NCI-H2227 (cell line): ENCODE data around the gene DEGS2.

Experiments used
- DNase-seq: peaks from one replicate; lab custom pipeline; 2025; ENCODE audit not compliant: unreplicated experiment; lab: John Stamatoyannopoulos, UW

Gene DEGS2

DNA sequence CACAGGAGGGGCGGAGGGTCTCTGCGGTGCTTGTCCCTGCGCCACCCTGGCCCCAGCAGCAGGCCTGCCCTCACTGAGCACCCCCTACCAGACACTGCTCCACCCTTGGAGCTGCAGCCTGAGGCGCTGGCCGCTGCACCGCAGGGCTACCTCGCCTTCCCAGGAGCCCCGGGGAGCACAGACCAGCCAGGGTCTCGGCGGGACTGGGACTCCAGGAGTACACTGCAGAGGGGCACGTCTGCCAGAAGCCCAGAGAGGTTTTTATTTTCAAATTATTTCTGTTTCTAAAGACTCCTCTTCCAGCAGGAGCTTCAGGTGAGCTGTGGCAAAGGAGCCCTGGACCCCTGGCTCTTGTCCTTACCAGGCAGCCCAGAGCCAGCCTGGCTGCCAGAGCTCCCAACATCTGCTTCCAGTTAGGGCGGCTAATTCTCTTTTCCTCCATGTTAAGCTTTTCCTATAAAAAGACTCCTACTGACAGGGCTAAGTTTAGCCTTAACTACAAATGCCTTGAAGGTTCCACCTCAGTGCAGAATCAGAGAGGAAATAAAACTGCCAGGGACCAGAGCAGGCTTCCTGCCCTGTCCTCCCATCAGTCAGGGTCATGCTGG is 26.4 kb downstream of the DEGS2 start:
- no peak for DNase-seq

DNA sequence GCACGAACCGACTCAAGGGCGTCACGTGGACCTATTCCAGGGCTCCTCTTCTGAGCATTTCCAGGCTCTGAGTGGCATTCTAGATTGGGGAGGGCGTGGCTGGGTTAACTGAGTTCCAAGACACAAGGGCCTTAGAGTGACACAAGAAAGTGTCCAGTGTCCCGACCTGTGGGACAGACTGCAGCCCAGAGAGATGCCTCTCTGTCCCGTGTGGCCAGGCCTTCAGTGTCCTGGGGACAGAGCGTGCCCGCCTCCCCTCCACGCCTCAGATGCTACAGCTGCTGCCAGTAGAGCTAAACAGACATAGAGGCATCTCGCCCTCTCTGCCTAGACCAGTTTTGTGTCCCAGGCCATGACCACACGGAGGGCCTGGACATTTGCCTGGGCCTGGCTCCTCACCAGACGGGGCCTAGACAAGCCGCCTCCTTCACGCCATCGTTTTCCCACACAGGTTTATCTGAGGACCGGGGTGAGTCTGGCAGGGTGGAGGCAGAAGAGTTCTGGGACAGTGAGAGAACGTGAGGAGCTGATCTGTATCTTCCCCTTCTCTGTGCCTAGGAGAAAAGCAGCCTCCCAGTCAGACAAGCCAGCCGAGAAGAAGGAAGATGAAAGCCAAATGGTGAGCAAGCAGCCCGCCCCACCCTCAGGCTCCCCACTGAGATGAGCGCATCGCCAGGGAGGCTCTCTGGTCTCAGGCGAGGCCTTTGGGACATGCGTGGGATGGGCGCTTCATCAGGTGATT is 27.1 kb downstream of the DEGS2 start:
- no peak for DNase-seq

DNA sequence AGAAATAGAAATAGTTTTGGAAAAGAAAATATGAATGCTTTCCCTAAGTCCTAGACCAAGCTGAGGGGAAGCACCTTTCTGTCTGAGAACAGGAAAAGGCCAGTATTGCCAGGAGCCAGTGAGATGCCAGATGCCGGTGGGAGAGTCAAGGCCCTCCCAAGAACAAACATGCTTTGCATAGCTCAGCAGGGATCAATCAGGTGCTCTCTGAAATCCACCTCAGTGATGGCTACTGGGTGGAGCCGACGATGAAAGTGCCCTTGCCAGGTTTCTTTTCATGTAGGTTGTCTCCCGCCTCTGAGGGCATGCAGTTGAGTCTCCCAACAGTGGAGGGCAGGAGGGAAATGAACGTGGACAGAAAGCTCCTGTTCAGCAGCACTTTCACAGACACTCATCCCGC is 28.3 kb downstream of the DEGS2 start:
- DNase-seq = no peak

DNA sequence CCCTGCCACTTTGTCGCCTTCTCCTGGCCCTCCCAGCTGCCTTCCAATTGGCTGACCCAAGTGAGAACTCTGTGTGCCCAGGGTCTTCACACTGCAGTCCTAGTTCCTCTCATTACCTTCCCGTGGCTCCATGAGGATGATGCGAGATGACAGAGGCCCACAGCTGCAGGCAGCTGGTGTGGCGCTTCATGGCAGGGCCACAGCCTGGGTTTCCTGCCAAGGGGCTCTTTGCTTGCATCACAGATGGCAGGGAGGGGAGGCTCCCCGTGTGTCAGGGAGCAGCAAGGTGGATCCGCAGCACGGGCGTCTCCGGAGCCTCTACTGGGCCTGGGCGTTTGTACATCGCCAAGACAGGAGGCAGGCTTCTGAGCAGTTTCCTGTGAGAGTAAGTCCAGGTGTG is 28.9 kb downstream of the DEGS2 start:
- DNase-seq = no peak

DNA sequence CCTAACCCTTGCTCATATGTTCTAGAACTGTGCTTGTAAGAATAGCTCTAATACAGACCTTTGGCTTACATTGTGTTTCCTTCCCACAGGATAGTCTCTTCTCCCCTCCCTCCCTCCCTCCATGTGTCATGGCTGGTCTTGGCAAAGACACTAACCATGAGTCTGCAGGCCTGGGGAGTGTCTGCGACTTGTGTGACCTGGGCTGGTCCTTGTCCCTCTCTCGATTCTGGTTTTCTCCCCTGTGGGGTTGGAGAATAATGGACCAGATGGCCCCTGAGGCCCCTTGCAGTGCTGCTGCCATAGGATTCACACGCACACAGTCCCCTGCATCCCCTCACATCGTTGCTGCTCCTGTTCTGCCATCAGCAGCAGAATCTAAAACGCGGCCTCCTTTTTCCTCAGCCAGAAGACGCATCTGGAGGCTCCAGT is 30.3 kb downstream of the DEGS2 start:
- DNase-seq = no peak

DNA sequence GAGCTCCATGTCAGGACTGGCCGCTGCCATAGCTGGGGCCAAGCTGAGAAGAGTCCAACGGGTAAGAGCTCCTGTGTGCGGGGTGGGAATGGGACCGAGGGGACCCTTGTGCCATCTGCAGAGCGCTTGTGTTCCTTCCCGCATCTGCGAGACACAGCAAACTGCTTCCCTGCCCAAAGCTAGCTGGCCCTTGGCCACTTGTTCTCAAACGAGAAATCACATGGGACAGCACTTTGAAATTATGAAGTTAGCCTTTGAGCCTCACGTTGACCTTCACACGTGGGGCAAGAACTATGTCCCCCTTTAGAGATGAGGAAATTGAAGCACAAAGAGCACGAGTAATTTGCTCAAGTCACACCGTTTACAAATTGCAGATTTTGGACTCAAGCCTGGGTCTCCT is 30.8 kb downstream of the DEGS2 start:
- DNase-seq = no peak

DNA sequence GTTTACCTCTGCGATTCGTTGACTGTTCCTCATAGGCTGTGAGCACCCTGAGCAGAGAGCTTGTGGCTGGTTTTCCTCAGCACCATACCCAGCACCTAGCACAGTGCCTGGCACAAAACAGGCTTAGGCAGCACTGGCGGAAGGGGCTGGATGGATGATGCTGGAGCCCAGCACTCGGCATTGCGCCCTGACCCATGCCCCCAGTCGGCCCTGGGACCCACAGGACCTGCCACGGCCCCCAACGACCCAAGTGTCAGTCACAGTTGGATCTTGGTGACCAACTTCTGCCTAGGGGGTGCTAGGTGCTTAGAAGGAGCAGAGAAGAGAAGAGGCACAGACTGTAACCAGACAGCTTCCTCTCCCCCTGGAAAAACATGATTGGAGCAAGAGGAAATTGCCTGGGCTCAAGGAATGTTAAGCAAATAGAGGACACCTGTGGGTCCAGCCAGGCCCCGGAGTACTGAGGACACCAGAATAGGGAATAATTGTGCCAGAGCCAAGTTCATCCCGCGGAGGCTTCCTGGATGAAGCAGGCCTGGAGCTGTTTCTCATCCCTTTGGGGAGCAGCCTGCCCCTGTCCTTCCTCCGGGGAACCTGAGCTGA is 31.5 kb downstream of the DEGS2 start:
- no peak for DNase-seq

DNA sequence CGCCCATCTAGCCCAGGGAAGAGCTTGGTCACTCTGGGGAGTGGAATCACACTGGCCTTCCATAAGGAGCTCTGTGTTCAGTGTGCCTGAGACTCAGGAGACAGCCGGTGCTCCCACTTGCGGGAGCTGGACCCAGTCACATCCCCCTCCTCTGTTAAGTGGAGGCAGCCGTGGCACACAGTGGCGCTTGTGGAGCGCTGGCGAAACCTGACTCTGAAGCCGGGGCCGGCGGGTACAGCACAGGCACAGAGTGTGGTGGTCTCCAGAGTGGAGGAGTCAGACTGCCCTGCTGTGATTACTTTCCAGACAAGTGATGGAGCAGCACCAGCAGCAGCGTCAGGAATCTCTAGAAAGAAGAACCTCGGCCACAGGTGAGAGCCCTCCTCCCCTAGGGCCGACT is 33.0 kb downstream of the DEGS2 start:
- no peak for DNase-seq

DNA sequence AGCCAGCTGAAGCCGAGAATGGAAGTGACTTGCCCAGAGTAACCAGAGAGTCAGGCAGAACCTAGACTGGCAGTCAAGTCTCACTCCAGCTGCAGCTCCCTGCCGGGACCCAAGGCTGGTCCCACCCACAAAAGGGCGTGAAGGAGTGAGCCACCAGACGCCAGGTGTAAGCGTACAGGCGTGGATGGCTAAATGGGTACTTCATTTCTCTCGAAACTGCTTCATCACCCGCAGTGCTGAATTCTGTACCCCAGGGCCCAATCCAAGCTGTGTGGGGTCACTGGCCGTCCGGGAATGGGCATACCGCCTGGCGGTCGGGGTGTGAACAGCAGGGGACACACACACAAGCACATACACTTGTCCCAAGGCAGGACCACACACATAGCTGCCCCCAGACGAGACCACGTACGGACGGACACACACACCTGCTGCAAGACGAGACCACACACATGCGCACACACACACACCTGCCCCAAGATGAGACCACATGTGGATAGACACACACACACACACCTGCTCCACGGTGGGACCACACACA is 34.8 kb downstream of the DEGS2 start:
- DNase-seq = no peak

DNA sequence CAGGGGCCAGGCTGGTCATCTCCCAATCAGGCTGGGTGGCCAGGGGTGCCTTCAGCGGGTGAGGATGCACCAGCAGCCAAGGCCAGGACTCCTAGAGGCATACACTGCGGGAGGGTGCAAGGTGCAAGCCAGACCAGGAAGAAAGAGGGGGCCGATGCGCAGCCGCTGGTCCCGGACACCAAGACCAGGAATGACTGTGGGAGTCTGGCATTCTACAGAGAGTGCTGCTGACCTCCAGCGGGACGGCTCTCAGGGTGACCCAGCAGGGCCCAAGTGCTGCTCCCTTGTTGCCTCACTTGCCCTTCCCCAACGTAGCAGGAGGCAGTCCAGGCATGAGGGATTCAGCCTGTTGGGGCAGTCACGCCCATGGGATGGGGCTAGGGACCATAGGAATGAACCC is 35.8 kb downstream of the DEGS2 start:
- no peak for DNase-seq

DNA sequence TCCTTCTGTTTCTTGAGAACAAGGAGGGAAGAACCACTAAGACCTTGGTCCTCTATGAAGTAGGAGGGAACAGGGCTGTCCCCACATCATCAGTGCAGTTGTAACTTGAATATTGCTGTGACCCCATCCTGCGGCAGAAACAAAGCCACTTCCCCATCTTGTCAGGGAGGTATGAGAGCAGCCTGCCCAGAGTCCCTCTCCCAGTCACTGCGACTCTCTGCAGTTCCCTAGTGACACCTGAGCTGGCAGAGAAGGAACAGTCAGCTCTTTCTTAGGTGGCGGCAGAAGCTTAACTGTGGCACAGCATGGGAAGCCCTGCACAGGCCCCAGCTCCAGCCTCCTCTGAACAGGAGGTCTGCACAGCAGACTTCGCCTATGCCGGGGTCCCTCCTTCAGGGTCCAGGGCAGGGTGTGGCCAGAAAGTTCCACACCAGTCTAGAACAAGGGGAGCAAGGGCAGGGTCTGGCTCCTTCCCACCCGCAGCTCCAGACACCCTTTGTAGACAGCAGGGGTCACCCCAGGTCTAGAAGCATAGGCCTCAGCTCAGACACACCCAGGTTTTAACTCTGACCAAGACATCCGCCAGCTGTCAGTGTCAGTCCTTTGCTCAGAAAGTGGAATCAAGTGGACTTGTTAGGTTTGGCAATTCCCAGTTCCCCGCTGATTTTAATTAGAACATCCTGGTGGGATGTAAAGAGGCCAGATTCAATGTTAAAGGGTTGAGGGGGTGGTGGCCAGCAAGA is 36.8 kb downstream of the DEGS2 start:
- DNase-seq = no peak

DNA sequence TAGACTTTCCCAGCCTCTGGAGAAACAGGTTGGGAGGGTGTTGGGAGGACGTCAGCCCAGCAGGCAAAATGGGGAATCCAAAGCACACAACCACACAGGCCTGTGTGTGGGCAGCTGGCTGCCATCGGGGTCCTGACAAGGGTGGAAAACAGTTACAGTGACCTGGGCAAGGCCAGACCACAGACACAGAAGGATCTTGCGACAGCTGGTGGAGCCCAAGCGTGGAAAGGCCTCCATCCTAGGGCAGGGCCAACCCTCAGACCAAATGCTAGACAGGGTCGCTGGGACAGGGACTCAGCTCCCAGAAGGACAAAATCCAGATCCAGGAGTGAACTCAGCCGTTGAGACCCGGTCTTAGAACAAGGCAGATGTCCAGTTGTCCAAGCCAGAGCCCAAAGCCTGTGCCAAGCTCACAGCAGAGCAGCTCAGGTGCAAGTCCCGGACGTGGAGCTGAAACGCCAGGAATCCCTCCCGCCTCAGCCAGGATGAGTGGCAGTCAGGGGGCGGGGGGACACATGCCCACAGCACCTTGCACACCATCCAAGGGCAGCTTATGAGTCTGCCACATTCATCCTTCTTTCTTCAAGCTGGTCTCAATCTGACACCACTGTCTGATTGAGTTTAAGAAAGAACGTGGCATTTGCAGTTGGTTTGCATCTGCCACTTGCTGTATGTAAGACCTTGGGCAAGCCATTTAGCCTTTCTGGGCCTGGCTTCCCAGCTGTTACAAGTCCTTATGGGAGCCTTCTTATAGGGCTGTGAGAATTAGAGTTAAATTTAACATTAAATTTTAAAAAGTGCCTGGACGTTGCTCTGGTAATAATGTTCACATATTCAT is 37.6 kb downstream of the DEGS2 start:
- DNase-seq = no peak

DNA sequence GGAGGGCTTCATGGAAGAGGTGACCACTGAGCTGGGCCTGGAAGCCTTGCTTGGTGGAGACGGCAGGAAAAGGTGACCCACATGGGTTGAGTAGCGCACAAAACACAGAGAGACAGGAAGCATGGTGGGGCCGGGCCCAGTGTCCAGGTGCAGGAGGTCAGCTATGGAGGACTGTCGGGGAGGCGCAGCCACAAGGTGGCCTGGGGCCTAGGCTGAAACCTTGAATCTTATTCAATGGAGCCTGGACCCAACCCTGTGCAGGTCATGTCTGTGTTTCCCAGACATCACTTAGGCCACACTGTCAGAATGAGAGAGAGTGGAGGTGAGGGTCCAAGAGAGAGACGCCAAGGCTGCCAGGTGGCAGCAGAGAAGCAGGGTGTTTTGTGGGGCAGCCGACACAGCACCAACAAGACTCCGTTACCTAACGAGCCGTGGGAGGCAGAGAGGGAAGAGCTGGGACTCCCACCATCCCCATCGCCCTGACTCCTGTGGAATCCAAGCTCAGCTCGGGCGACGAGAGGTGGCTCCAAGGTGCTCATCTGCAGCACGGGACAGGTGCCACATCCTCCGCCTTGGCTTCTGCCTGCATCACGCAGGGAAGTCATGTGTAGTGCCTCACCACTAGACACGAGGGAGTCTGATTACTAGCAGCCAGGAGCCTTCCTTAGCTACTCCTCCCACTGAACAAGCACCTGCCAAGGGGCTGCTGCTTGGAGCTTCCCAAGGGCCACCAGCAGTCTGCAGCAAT is 38.7 kb downstream of the DEGS2 start:
- DNase-seq = no peak

DNA sequence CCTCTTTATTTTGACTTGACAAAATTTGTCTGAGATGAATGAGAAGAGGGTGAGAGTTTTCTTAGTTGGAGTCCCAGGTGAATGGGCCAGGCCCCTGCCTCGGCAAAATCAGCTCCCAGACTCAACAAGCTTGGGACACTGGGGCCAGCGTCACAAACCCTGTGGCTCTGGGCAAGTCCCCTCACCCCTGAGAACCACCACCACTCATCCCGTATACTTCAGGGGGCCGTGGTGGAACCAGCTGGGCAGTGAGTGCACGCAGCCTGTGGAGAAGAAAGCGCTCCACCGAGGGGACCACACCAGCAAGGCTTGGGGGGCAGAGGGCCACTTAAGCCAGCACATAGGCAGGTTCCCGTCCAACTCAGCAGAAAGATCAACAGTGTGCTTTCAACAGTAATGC is 40.2 kb downstream of the DEGS2 start:
- DNase-seq = no peak

DNA sequence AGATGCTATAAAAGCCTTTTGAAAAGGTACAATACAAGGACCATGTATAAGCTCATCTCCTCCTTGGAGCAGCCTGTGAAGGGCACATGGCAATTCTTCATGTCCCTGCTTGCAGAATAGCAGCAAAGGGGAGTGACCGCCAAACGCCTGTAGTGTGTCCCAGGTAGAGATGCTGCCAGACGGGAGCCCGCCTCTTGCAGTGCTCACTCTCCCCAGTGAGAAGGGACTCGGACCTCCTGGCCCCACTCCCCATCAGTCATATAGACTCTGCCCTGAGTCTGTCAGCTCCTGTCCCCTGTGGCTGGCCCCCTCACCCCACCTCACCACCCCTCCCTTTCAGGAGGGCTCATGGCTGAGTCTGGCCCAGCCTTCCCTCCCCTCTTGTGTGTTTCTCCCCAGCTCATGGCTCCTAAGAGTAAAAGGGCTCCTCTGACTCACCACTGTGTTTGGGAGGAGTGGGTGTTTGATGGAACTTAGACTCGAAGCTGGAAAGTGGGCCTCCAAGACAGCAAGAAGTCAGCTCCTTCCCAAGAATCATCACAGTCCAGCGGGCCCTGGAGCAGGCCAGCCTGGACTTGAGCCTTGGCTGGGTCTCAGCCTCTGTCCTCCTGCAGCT is 40.9 kb downstream of the DEGS2 start:
- DNase-seq = no peak

DNA sequence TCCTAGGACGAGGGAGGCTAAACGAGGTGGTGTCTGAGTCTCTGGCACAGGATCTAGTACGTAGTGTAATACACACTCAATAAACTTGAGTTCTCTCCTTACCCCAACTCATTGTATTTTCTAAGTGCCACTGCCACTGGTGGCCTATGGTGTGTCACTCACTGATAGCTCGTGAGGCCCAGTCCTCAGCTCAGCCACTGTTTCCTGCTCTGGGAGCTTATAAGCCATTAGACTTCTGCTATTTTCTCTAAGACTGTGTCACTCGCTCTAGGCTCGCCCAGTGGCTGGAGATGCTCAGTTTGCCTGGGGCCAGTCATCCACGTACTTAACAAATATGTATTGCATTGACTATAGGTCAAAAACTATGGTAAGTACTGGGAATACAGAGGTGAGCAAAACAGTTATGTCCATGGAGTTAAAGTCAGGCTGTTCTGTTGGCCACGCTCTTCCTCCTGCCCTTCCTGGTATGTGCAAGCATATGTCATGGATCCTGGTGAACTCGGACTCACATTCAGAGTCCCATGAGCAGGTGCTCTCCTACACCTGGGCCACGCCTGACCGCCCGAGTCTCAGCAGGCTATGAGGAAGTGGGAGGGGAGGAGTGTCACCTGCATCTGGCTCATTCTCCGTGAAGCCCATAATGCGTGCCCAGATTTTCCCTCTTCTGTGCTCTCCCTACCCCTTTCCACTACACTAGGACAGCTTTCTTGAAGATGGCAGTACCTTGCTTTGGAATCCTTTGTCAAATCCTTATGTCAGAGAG is 41.6 kb downstream of the DEGS2 start:
- DNase-seq = no peak

DNA sequence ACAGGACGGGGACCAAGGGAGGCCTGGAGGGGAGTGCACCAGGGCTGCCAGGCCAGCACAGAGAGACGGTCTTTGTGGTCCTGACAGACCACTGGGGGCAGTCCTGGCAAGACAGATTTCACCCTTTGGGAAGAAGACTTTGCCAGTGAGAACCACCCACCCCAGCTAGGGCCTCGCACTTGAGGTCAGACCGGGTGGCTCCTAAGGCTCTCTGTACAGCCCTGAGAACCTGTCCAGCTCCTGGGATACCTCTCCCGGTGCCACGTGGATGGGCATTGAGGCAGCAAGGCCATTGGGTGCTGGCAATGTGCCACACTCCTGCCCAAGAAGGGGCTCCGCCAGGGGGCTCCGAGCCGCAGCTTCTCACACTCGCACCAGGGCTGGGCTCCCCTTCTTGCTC is 42.4 kb downstream of the DEGS2 start:
- no peak for DNase-seq

DNA sequence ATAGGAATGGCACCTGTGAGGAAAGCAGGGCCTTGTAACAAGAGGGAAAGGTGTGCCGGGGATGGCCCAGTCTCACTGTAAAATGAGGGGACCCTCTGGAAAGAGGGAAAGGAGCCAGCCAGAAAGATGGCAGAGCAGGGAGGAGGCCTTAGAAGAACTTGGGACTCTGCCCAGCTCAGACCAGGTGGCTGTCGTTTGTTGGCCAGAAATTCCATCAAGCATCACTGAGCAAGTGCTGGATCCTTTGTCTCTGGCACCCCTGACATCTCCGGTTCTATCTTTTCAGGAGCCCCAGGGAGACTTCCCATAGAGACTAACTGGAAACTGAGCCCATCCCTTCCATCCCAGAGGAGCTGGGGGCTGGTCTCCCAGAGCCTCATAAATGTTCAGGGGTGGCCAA is 43.3 kb downstream of the DEGS2 start:
- no peak for DNase-seq

DNA sequence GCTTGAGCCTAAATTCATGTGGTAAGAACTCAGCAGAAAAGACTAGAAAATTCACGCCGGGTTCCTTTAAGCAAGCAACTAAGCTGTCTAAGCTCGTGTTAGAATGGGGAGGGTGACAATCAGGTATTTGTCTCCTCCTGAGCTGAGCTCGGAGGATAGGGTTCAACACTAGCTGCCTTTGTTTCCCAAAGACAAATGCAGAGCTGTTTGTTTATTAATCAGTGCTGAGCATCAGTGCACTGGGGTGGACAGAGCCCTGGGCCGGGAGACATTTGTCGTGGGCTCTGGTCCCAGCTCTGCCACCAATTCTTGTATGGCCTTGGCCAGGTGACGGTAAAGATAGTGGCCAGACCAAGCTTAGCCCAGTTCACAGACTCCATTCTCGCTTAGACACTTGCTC is 43.7 kb downstream of the DEGS2 start:
- DNase-seq = no peak
